Nephron (organoid): Measurements from ENCODE around the gene ZNF281.

Experiments used
- H3K27ac Mint-ChIP-seq, 3 experiments: 2 replicates each; pipeline ENCODE4 v1.8.0; 2020; ENCODE audit warnings: mixed read lengths in 3 of 3, mild to moderate bottlenecking in 2 of 3, moderate library complexity in 1 of 3
- H3K27me3 Mint-ChIP-seq: 2 replicates; pipeline ENCODE4 v1.8.0; 2021; ENCODE audit warnings: low read depth, mild to moderate bottlenecking, moderate library complexity, mixed read lengths
- H3K36me3 Mint-ChIP-seq: 2 replicates; pipeline ENCODE4 v1.8.0; 2020; ENCODE audit warnings: low read depth, mixed read lengths
- H3K4me1 Mint-ChIP-seq: 2 replicates; pipeline ENCODE4 v1.8.0; 2020; ENCODE audit warnings: mixed read lengths
- H3K4me3 Mint-ChIP-seq, 3 experiments: 2 replicates each; pipeline ENCODE4 v1.8.0; 2020; ENCODE audit warnings: mild to moderate bottlenecking in 3 of 3, mixed read lengths in 3 of 3, moderate library complexity in 2 of 3
- H3K9me3 Mint-ChIP-seq: 2 replicates; pipeline ENCODE4 v1.8.0; 2020; ENCODE audit warnings: mixed read lengths
- TF ChIP-seq, protein P1 (sequence below), 3 experiments: fragments of 200-600 bp; sonication (generic); IDR thresholded peaks; one replicate each; pipeline ENCODE4 v1.5.0; 2021; ENCODE audit warnings: antibody characterized with exemption in 3 of 3; ENCODE audit not compliant: unreplicated experiment in 3 of 3

Gene ZNF281

DNA sequence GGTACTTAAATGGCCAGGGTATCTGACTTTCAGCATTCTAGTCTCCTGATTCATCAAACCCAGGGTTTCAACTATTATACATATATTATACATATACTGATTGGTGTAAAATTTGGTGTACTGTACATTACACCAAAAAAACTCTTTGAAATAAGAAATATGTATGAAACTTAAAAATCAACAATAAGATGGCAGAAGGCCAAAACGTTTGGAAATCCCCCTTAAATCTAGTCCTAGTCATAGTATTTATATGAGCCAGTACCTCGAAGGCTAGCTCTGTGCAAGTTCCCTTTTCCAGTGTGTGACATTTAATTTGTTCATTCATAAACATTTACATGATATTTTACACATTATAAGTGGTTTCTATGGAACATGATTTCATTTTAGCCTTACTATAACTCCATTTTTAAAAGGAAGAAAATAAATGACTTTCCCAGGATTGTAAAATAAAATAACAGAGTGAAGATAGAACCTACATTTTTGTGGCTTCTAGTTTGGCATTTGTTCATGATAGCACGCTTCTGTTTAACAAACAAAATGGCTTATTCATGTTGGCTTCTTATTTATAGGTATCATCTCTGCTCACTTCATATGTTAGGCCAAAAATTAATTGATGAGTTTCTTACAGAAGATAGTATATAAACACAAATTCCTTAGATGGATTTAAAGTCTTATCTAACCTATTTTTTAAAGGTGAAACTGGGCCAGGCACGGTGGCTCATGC is 18.8 kb upstream of the ZNF281 start:
- peaks cover 3% of the 10 kb centered on the region for H3K9me3 Mint-ChIP-seq

DNA sequence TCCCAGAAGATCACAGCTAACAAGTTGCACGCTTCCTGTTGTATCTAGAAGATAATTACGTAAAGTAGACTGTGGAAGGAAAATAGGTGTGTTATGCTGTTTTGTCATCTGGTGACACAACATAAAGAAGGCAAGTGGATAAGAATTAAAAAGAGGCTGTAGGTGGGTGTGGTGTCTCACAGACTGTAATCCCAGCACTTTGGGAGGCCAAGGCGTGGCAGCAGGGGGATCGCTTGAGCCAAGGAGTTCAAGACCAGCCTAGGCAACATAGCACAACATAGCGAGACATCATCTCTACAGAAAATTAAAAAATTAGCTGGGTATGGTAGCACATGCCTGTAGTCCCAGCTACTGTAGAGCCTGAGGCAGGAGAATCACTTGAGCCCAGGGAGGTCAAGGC is 17.9 kb upstream of the ZNF281 start:
- Mint-ChIP-seq H3K4me1 (no peaks in the 10 kb centered on the region), H3K27me3 (no peaks in the 10 kb centered on the region), H3K9me3 (peaks cover under 1% of the 10 kb centered on the region), H3K27ac (no peak overlapping the region), H3K4me3 (no peak overlapping the region), H3K36me3 (no peaks in the 10 kb centered on the region)
- TF ChIP-seq, protein P1, sequence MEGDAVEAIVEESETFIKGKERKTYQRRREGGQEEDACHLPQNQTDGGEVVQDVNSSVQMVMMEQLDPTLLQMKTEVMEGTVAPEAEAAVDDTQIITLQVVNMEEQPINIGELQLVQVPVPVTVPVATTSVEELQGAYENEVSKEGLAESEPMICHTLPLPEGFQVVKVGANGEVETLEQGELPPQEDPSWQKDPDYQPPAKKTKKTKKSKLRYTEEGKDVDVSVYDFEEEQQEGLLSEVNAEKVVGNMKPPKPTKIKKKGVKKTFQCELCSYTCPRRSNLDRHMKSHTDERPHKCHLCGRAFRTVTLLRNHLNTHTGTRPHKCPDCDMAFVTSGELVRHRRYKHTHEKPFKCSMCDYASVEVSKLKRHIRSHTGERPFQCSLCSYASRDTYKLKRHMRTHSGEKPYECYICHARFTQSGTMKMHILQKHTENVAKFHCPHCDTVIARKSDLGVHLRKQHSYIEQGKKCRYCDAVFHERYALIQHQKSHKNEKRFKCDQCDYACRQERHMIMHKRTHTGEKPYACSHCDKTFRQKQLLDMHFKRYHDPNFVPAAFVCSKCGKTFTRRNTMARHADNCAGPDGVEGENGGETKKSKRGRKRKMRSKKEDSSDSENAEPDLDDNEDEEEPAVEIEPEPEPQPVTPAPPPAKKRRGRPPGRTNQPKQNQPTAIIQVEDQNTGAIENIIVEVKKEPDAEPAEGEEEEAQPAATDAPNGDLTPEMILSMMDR (IDR thresholded peaks at IDR 0.05; ENCODE audit: unreplicated experiment in 3 of 3): no peak

More for the DNA sequence above, 18.8 kb upstream of the ZNF281 start:
- Mint-ChIP-seq H3K4me3 (no peak overlapping the region), H3K4me1 (no peaks in the 10 kb centered on the region), H3K27ac (peak overlapping the region in 1 of 3 experiments; percentile 18), H3K36me3 (no peaks in the 10 kb centered on the region), H3K27me3 (no peaks in the 10 kb centered on the region)
- TF ChIP-seq, protein P1 (IDR thresholded peaks at IDR 0.05; ENCODE audit: unreplicated experiment in 3 of 3): no peak

DNA sequence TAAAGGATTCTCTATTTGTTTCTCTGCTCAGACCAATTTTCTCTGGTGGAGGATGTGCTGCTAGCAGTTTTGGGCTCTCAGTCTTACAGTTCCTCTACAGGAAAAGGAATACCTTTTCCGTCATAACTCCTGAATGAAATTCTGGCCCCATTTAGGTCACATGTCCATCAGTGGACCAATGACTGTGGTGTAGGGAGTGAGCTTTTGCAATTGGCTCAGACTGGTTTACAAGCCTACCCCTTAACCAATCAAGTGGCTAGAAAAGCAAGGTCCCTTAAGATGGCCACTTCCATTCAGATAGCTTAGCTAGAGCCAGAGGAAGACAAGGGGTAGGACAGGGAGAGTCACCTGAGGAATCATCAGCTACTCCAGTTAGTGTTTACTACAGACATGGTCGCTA is 16.4 kb upstream of the ZNF281 start:
- TF ChIP-seq, protein P1 (IDR thresholded peaks at IDR 0.05; ENCODE audit: unreplicated experiment in 3 of 3): no peak
- Mint-ChIP-seq H3K4me3 (no peak overlapping the region), H3K4me1 (no peaks in the 10 kb centered on the region), H3K36me3 (no peaks in the 10 kb centered on the region), H3K27ac (no peak overlapping the region), H3K9me3 (no peaks in the 10 kb centered on the region), H3K27me3 (peaks cover 4% of the 10 kb centered on the region)

DNA sequence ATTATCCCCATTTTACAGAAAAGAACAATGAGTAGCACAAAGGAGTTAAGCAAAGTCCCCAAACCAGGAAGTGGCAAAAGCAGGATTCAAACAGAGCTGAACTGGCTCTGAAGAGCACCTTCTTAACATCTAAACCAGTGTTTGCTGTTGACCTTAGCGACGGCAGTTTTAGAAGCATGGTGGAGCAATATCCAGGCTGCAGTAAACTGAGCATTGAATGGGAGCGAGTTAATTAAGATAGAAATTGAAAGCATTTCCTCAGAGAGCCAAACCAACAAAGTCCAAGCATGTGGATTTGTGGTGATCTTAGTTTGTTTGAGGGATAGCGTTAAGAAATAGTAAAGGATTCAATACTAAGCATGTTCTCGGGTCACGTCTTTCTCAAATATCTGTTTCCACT is 13.4 kb upstream of the ZNF281 start:
- peaks cover 4% of the 10 kb centered on the region for H3K27me3 Mint-ChIP-seq

DNA sequence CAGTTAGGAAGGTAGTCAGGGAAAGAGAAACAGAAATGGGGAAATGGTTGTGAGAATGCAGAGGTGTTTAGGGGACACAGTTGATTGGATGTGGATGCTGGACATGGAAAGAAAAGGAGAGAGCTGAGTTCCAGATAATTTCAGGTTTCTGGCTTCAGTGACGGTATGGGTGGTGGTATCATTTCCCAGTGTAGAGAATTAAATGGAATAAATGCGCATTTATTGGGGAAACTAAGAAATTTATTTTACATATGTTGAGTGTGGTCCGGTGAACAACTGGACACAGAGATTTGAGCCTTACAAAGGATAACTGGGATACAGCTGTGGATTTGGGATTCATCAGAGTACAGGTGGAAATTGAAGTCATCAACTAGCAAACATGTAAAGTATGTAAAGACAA is 12.4 kb upstream of the ZNF281 start:
- no peak overlapping the region for H3K4me3 Mint-ChIP-seq
- no peaks in the 10 kb centered on the region for H3K9me3 Mint-ChIP-seq
- TF ChIP-seq, protein P1 (IDR thresholded peaks at IDR 0.05; ENCODE audit: unreplicated experiment in 3 of 3): no peak
- no peaks in the 10 kb centered on the region for H3K4me1 Mint-ChIP-seq
- H3K27me3 Mint-ChIP-seq: peaks cover 4% of the 10 kb centered on the region
- H3K27ac Mint-ChIP-seq: no peak overlapping the region
- no peaks in the 10 kb centered on the region for H3K36me3 Mint-ChIP-seq

More for the DNA sequence above, 13.4 kb upstream of the ZNF281 start:
- TF ChIP-seq, protein P1 (IDR thresholded peaks at IDR 0.05; ENCODE audit: unreplicated experiment in 3 of 3): no peak
- Mint-ChIP-seq H3K9me3 (no peaks in the 10 kb centered on the region), H3K4me3 (no peak overlapping the region), H3K36me3 (no peaks in the 10 kb centered on the region), H3K27ac (no peak overlapping the region), H3K4me1 (no peaks in the 10 kb centered on the region)
